Neuronal stem cell (in vitro differentiated cells): ENCODE data around the gene ATP8B4.

ENCODE experiments used
- DNase-seq: peaks from one replicate; pipeline ENCODE4 v3.0.0-alpha.2; 2013; ENCODE audit warnings: low spot score
- H2AFZ ChIP-seq: one replicate; pipeline ENCODE4 v1.6.1; 2013; ENCODE audit warnings: mild to moderate bottlenecking, low read length, inconsistent platforms
- H2AK5ac ChIP-seq: 2 replicates; pipeline ENCODE4 v1.6.1; 2013; ENCODE audit warnings: low read depth, mild to moderate bottlenecking, inconsistent platforms, low read length, moderate library complexity, mixed read lengths
- H2BK120ac ChIP-seq: 2 replicates; pipeline ENCODE4 v1.6.1; 2013; ENCODE audit warnings: low read depth, mild to moderate bottlenecking, inconsistent platforms, low read length, moderate library complexity, mixed read lengths
- H2BK12ac ChIP-seq: one replicate; pipeline ENCODE4 v1.6.1; 2013; ENCODE audit warnings: low read length, inconsistent platforms
- H2BK15ac ChIP-seq: 2 replicates; pipeline ENCODE4 v1.6.1; 2013; ENCODE audit warnings: mild to moderate bottlenecking, low read length, inconsistent platforms, mixed read lengths
- H2BK5ac ChIP-seq: one replicate; pipeline ENCODE4 v1.6.1; 2013; ENCODE audit warnings: inconsistent platforms, mild to moderate bottlenecking, low read length, moderate library complexity
- H3K14ac ChIP-seq: one replicate; pipeline ENCODE4 v1.6.1; 2013; ENCODE audit warnings: low read length, inconsistent platforms
- H3K18ac ChIP-seq: 2 replicates; pipeline ENCODE4 v1.6.1; 2013; ENCODE audit warnings: low read length, inconsistent platforms
- H3K23ac ChIP-seq: 2 replicates; pipeline ENCODE4 v1.6.1; 2013; ENCODE audit warnings: low read depth, mild to moderate bottlenecking, mixed read lengths, low read length, inconsistent platforms; ENCODE audit not compliant: poor library complexity
- H3K27ac ChIP-seq: replicated peaks from 3 replicates; pipeline ENCODE4 v1.5.1; 2013; ENCODE audit warnings: low read length, inconsistent platforms
- H3K27me3 ChIP-seq, 3 experiments: 2 replicates each; pipeline ENCODE4 v1.6.1; 2013; ENCODE audit warnings: low read length in 3 of 3, mild to moderate bottlenecking in 2 of 3, inconsistent platforms in 1 of 3, low read depth in 1 of 3, mixed read lengths in 1 of 3, moderate library complexity in 1 of 3; ENCODE audit not compliant: control insufficient read depth in 3 of 3, insufficient read depth in 3 of 3
- H3K36me3 ChIP-seq, 2 donors: replicated peaks in 1 of 2; 2 replicates each; pipeline ENCODE4 v1.6.1; 2013; ENCODE audit warnings: low read length in 2 of 2; ENCODE audit not compliant: control insufficient read depth in 2 of 2, insufficient read depth in 2 of 2
- H3K4ac ChIP-seq: 2 replicates; pipeline ENCODE4 v1.6.1; 2013; ENCODE audit warnings: inconsistent platforms, mild to moderate bottlenecking, low read length, moderate library complexity
- H3K4me1 ChIP-seq, 2 donors: 1 replicate in 1 of 2; 2 replicates in 1 of 2; pipeline ENCODE4 v1.6.1; 2013; ENCODE audit warnings: low read length in 2 of 2, low read depth in 1 of 2; ENCODE audit not compliant: control insufficient read depth in 2 of 2, insufficient read depth in 1 of 2
- H3K4me2 ChIP-seq: one replicate; pipeline ENCODE4 v1.6.1; 2013; ENCODE audit warnings: mild to moderate bottlenecking, low read length, inconsistent platforms; ENCODE audit not compliant: insufficient read depth, poor library complexity, severe bottlenecking
- H3K4me3 ChIP-seq, 2 donors: 2 replicates each; pipeline ENCODE4 v1.5.1; 2013; ENCODE audit warnings: low read length in 2 of 2, mild to moderate bottlenecking in 2 of 2, inconsistent platforms in 1 of 2, moderate library complexity in 1 of 2
- H3K79me1 ChIP-seq: one replicate; pipeline ENCODE4 v1.6.1; 2013; ENCODE audit warnings: low read depth, mild to moderate bottlenecking, inconsistent platforms, low read length, moderate library complexity
- H3K9ac ChIP-seq: one replicate; pipeline ENCODE4 v1.6.1; 2013; ENCODE audit warnings: mild to moderate bottlenecking, low read depth, low read length, inconsistent platforms; ENCODE audit not compliant: poor library complexity
- H3K9me3 ChIP-seq, 2 donors: replicated peaks in 1 of 2; 2 replicates each; pipeline versions ENCODE3 to v1.6.1; 2013; ENCODE audit warnings: low read length in 2 of 2, mild to moderate bottlenecking in 2 of 2, inconsistent platforms in 1 of 2, low read depth in 1 of 2, mixed read lengths in 1 of 2, moderate library complexity in 1 of 2; ENCODE audit not compliant: control insufficient read depth in 2 of 2, insufficient read depth in 1 of 2
- H4K8ac ChIP-seq: one replicate; pipeline ENCODE4 v1.6.1; 2013; ENCODE audit warnings: low read depth, mild to moderate bottlenecking, inconsistent platforms, low read length, moderate library complexity
- H4K91ac ChIP-seq: one replicate; pipeline ENCODE4 v1.6.1; 2013; ENCODE audit warnings: low read length, low read depth, mild to moderate bottlenecking, inconsistent platforms; ENCODE audit not compliant: poor library complexity
- WGBS, 2 donors: extraction: QIAGEN DNeasy Blood & Tissue Kit; methylation state at CpG; one replicate each; pipeline ENCODE4 v1.1.7; 2013; ENCODE audit warnings: missing lambda C conversion rate in 2 of 2, mixed read lengths in 1 of 2; ENCODE audit not compliant: insufficient read length in 2 of 2, insufficient replicate concordance in 1 of 2; ENCODE audit errors: extremely low coverage in 2 of 2; 5-methylcytosine and 5-hydroxymethylcytosine counted together

Gene ATP8B4

DNA sequence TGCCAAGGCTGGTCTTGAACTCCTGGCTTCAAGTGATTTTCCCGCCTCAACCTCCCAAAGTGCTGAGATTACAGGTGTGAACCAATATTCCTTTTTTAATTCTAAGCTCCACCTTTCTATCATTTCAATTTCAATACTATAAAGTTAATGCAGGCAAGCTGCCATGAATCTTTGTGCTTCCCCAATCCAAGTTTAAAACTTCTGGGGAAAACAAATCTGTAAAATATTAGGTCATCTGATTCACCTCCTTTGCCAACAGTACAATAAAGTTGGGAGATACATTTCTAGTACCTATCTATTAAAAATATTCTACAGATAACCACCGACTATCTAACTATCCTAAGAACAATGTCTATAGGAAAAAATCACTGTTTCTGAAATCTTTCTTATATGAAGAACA, 102.1 kb downstream of the ATP8B4 start:
- H3K14ac ChIP-seq = no peak overlapping the region
- WGBS, 2 donors = no CpG with 5 or more reads among the region's 2 CpGs
- no peak overlapping the region for H2BK12ac ChIP-seq
- no peaks in the 10 kb centered on the region for H3K36me3 ChIP-seq
- H2AK5ac ChIP-seq = no peak overlapping the region
- H4K91ac ChIP-seq = no peak overlapping the region
- no peaks in the 10 kb centered on the region for H3K79me1 ChIP-seq
- no peak overlapping the region for H2BK120ac ChIP-seq
- H2BK5ac ChIP-seq = no peak overlapping the region
- no peak overlapping the region for H3K18ac ChIP-seq
- H3K23ac ChIP-seq = no peak overlapping the region
- H4K8ac ChIP-seq = no peak overlapping the region
- H2AFZ ChIP-seq = no peak overlapping the region
- no peak for DNase-seq
- no peaks in the 10 kb centered on the region for H3K27me3 ChIP-seq
- no peak overlapping the region for H3K4me3 ChIP-seq
- H3K4me1 ChIP-seq = no peaks in the 10 kb centered on the region
- no peak overlapping the region for H3K9ac ChIP-seq
- H3K4ac ChIP-seq = no peak overlapping the region
- no peaks in the 10 kb centered on the region for H3K9me3 ChIP-seq
- no peak overlapping the region for H3K4me2 ChIP-seq
- no peak overlapping the region for H3K27ac ChIP-seq
- H2BK15ac ChIP-seq = no peak overlapping the region

- Histone ChIP-seq H3K9ac (no peak overlapping the region), H3K27ac (no peak overlapping the region), H3K14ac (no peak overlapping the region), H2AFZ (no peak overlapping the region), H2BK12ac (no peak overlapping the region), H3K18ac (no peak overlapping the region), H3K36me3 (no peaks in the 10 kb centered on the region), H3K79me1 (no peaks in the 10 kb centered on the region), H3K4me2 (no peak overlapping the region), H2BK120ac (no peak overlapping the region), H2AK5ac (no peak overlapping the region), H2BK5ac (no peak overlapping the region), H4K8ac (no peak overlapping the region), H3K4me1 (no peaks in the 10 kb centered on the region), H3K4me3 (no peak overlapping the region), H3K9me3 (no peaks in the 10 kb centered on the region), H3K23ac (no peak overlapping the region), H3K4ac (no peak overlapping the region), H2BK15ac (no peak overlapping the region), H3K27me3 (no peaks in the 10 kb centered on the region), H4K91ac (no peak overlapping the region)
- DNase-seq = no peak
Observed at GRCh38 chr15:50012790-50013189, 106.2 kb downstream of the ATP8B4 start.

GRCh38 chr15:50009634-50010033, 109.4 kb downstream of the ATP8B4 start:
- H3K79me1 ChIP-seq = no peaks in the 10 kb centered on the region
- no peak overlapping the region for H2BK5ac ChIP-seq
- H3K27ac ChIP-seq = no peak overlapping the region
- DNase-seq = no peak
- no peak overlapping the region for H3K4me3 ChIP-seq
- no peaks in the 10 kb centered on the region for H3K36me3 ChIP-seq
- H3K18ac ChIP-seq = no peak overlapping the region
- no peak overlapping the region for H4K91ac ChIP-seq
- no peak overlapping the region for H2AK5ac ChIP-seq
- no peaks in the 10 kb centered on the region for H3K4me1 ChIP-seq
- H3K23ac ChIP-seq = no peak overlapping the region
- H3K9me3 ChIP-seq = no peaks in the 10 kb centered on the region
- H2BK12ac ChIP-seq = no peak overlapping the region
- H3K4ac ChIP-seq = no peak overlapping the region
- H3K14ac ChIP-seq = no peak overlapping the region
- no peak overlapping the region for H2BK120ac ChIP-seq
- no peak overlapping the region for H4K8ac ChIP-seq
- H3K4me2 ChIP-seq = no peak overlapping the region
- no peaks in the 10 kb centered on the region for H3K27me3 ChIP-seq
- H3K9ac ChIP-seq = no peak overlapping the region
- WGBS, 2 donors = no CpG with 5 or more reads among the region's 2 CpGs
- H2AFZ ChIP-seq = no peak overlapping the region
- no peak overlapping the region for H2BK15ac ChIP-seq

- H3K4me1 ChIP-seq = peaks cover 3 to 8% of the 10 kb centered on the region in 2 donors
- H2BK12ac ChIP-seq = peak overlapping the region; percentile 14
- H3K9me3 ChIP-seq = no peaks in the 10 kb centered on the region
- no peak overlapping the region for H3K9ac ChIP-seq
- no peak overlapping the region for H3K4ac ChIP-seq
- no peak overlapping the region for H4K91ac ChIP-seq
- H3K36me3 ChIP-seq = no peaks in the 10 kb centered on the region
- H3K27me3 ChIP-seq = no peaks in the 10 kb centered on the region
- peak; percentile 82 for DNase-seq
- H2BK15ac ChIP-seq = no peak overlapping the region
- H2BK5ac ChIP-seq = no peak overlapping the region
- H3K4me2 ChIP-seq = peak overlapping the region; percentile 39
- no peak overlapping the region for H2AK5ac ChIP-seq
- no CpG with 5 or more reads among the region's 13 CpGs for WGBS, 2 donors
- H3K79me1 ChIP-seq = no peaks in the 10 kb centered on the region
- H2AFZ ChIP-seq = peak overlapping the region; percentile 86
- H4K8ac ChIP-seq = no peak overlapping the region
- H2BK120ac ChIP-seq = no peak overlapping the region
- H3K14ac ChIP-seq = no peak overlapping the region
- H3K4me3 ChIP-seq = no peak overlapping the region
- no peak overlapping the region for H3K23ac ChIP-seq
- H3K18ac ChIP-seq = peak overlapping the region; percentile 53
- H3K27ac ChIP-seq = peak overlapping the region; percentile 67
Observed at GRCh38 chr15:50003786-50004334, 115.2 kb downstream of the ATP8B4 start.
